Kidney (tissue), 14 donors: ENCODE results near the gene SPATA7. TPM values are rescaled to one million over a fixed set of nuclear protein-coding genes. Genes with fewer than 3 reads are reported as not detected.

Experiments
- DNase-seq, 5 donors: peaks; one replicate each; pipeline ENCODE4 v3.0.0-alpha.2; 2013 to 2020
- FAIRE-seq: peaks from 2 replicates; lab custom pipeline; 2012; peaks lifted over from hg19 to GRCh38; lab: Jason Lieb, UNC
- H3K27ac ChIP-seq, 2 donors: one replicate each; pipeline ENCODE4 v1.7.0; 2013; ENCODE audit warnings: low read depth in 2 of 2, low read length in 2 of 2, inconsistent platforms in 1 of 2
- H3K27me3 ChIP-seq: one replicate; pipeline ENCODE4 v1.7.1; 2013; ENCODE audit warnings: low read length, inconsistent platforms; ENCODE audit not compliant: control insufficient read depth, insufficient read depth
- H3K36me3 ChIP-seq, 3 donors: one replicate each; pipeline versions ENCODE4 v1.7.0 to v1.7.1; 2013; ENCODE audit warnings: low read length in 3 of 3, control low read depth in 1 of 3, inconsistent platforms in 1 of 3; ENCODE audit not compliant: insufficient read depth in 3 of 3, control insufficient read depth in 2 of 3
- H3K4me1 ChIP-seq, 3 donors: one replicate each; pipeline versions ENCODE4 v1.7.0 to v1.7.1; 2013; ENCODE audit warnings: low read length in 3 of 3, inconsistent platforms in 1 of 3, low read depth in 1 of 3; ENCODE audit not compliant: control insufficient read depth in 2 of 3, insufficient read depth in 2 of 3
- H3K4me3 ChIP-seq, 3 donors: one replicate each; pipeline versions ENCODE4 v1.7.0 to v1.8.1; 2013; ENCODE audit warnings: low read length in 3 of 3, control low read depth in 1 of 3, inconsistent platforms in 1 of 3
- H3K9ac ChIP-seq, 3 donors: one replicate each; pipeline versions ENCODE4 v1.7.0 to v1.7.1; 2013; ENCODE audit warnings: low read length in 3 of 3, control low read depth in 1 of 3, inconsistent platforms in 1 of 3
- H3K9me3 ChIP-seq, 3 donors: one replicate each; pipeline versions ENCODE4 v1.7.0 to v1.7.1; 2013; ENCODE audit warnings: low read length in 3 of 3, control low read depth in 1 of 3, inconsistent platforms in 1 of 3; ENCODE audit not compliant: control insufficient read depth in 2 of 3, insufficient read depth in 1 of 3
- CTCF ChIP-seq: IDR thresholded peaks from 3 replicates; pipeline ENCODE4 v1.5.1; 2012; ENCODE audit warnings: mild to moderate bottlenecking, moderate library complexity, borderline replicate concordance; ENCODE audit not compliant: insufficient read depth; ENCODE audit errors: extremely low read depth
- intact Hi-C: fragments of 100-400 bp; cut with DNase I; formaldehyde crosslinking; loops from one replicate; pipeline ENCODE4 v1.11.1; 2022
- polyA plus RNA-seq: library from polyadenylated mRNA; stranded (reverse); fragments of 350-450 nt; fragmentation: Illumina TruSeq; extraction: RNeasy Lipid Tissue Mini Kit (QIAGEN cat#74804); gene quantifications from one replicate; pipeline ENCODE4 v1.2.3, GENCODE V29; 2014; ENCODE audit warnings: low read depth, low replicate concordance; ENCODE audit not compliant: insufficient read depth
- total RNA-seq: library from RNA; stranded (reverse); fragmentation: NEBNext Ultra II Directional; extraction: Animal tissue kit (Norgen Biotek cat#: 25700); gene quantifications from one replicate; pipeline ENCODE4 v1.2.1, GENCODE V29; 2021
- donor health status: control.
- donor health status: control.
- donor health status: control.
- donor health status: control.
- donor health status: control.
- donor health status: DM: yes; HTN: yes; CAD: no.
- donor health status: Normal renal cell carcinoma (clear cell type).

Gene SPATA7
- total and polyA plus RNA-seq, 2 donors from 2014 or later: 14.0 to 17.4 TPM

- Histone ChIP-seq H3K4me1 (peaks cover 0 to 5% (median 0%) of the 10 kb centered on the region in 3 donors), H3K27ac (no peak overlapping the region), H3K36me3 (no peaks in the 10 kb centered on the region), H3K9ac (no peak overlapping the region), H3K27me3 (no peaks in the 10 kb centered on the region), H3K9me3 (no peaks in the 10 kb centered on the region), H3K4me3 (no peak overlapping the region)
- no peak for DNase-seq
- FAIRE-seq: no peak
- intact Hi-C loops: no loop called here
- TF ChIP-seq CTCF: no peak
These were observed 3.4 kb downstream of the SPATA7 start for GRCh38 chr14:88388741-88389282.

GRCh38 chr14:88392609-88393008 lies 7.2 kb downstream of the SPATA7 start:
- H3K4me3 ChIP-seq: no peak overlapping the region
- no peaks in the 10 kb centered on the region for H3K27me3 ChIP-seq
- TF ChIP-seq CTCF: no peak
- H3K4me1 ChIP-seq: no peaks in the 10 kb centered on the region
- FAIRE-seq (no peak), DNase-seq (no peak)
- H3K36me3 ChIP-seq: peaks cover 6 to 9% (median 7%) of the 10 kb centered on the region in 3 donors
- no peak overlapping the region for H3K9ac ChIP-seq
- no peaks in the 10 kb centered on the region for H3K9me3 ChIP-seq
- intact Hi-C loops: no loop called here
- no peak overlapping the region for H3K27ac ChIP-seq

DNA sequence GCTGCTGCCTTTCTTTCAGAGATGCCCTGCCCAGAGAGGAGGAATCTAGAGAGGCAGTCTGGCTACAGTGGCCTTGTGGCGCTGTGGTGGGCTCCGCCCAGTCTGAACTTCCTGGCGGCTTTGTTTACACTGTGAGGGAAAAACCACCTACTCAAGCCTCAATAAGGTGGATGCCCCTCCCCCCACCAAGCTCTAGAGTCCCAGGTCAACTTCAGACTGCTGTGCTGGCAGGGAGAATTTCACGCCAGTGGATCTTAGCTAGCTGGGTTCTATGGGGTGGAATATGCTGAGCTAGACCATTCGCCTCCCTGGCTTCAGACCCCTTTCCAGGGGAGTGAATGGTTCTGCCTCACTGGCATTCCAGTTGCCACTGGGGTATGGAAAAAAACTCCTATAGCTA lies 25.6 kb downstream of the SPATA7 start:
- no peaks in the 10 kb centered on the region for H3K4me1 ChIP-seq
- DNase-seq: no peak
- FAIRE-seq: no peak
- no peaks in the 10 kb centered on the region for H3K27me3 ChIP-seq
- H3K27ac ChIP-seq: no peak overlapping the region
- TF ChIP-seq CTCF: no peak
- H3K9ac ChIP-seq: no peak overlapping the region
- H3K36me3 ChIP-seq: peaks cover 0 to 7% (median 0%) of the 10 kb centered on the region in 3 donors
- intact Hi-C loops: no loop called here
- peaks cover 0 to 10% (median 0%) of the 10 kb centered on the region in 3 donors for H3K9me3 ChIP-seq
- no peak overlapping the region for H3K4me3 ChIP-seq

GRCh38 chr14:88417594-88417993 lies 32.1 kb downstream of the SPATA7 start:
- intact Hi-C loops: no loop called here
- Histone ChIP-seq H3K9ac (no peak overlapping the region), H3K27ac (no peak overlapping the region), H3K4me1 (no peaks in the 10 kb centered on the region), H3K4me3 (no peak overlapping the region), H3K27me3 (no peaks in the 10 kb centered on the region), H3K9me3 (peaks cover 0 to 17% (median 2%) of the 10 kb centered on the region in 3 donors), H3K36me3 (peaks cover 9 to 10% (median 10%) of the 10 kb centered on the region in 3 donors)
- TF ChIP-seq CTCF: no peak
- DNase-seq (no peak), FAIRE-seq (no peak)
